A204.1 (cell line): ENCODE data around the gene RAB21.
"Not testable (repeated sequence)": the region's sequence is repeated elsewhere in the genome, so short reads cannot be mapped to it uniquely, and the experiment has no call there.

Source experiments
- FAIRE-seq: peaks from 2 replicates; lab custom pipeline; 2012; peaks lifted over from hg19 to GRCh38; lab: Jason Lieb, UNC

Gene RAB21

DNA sequence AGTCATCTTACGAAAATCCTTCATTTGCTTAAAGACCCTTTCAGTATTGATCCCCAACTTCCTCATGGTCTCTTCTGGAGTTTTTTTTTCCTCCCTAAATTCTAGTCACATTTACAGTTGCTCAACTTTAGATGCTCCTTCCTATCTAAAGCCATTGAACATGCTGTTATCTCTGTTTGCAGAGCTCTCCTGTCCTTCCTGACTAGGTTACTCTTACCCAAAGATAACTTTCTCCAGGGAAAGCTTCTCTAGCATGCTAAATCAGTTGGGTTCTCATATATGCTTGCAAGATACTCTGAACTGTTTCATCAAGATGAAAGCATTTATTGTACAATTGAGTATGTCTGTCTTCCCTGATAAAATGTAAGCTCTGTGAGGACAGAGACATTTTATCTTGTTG is 1.8 kb upstream of the RAB21 start:
- FAIRE-seq, result no peak

DNA sequence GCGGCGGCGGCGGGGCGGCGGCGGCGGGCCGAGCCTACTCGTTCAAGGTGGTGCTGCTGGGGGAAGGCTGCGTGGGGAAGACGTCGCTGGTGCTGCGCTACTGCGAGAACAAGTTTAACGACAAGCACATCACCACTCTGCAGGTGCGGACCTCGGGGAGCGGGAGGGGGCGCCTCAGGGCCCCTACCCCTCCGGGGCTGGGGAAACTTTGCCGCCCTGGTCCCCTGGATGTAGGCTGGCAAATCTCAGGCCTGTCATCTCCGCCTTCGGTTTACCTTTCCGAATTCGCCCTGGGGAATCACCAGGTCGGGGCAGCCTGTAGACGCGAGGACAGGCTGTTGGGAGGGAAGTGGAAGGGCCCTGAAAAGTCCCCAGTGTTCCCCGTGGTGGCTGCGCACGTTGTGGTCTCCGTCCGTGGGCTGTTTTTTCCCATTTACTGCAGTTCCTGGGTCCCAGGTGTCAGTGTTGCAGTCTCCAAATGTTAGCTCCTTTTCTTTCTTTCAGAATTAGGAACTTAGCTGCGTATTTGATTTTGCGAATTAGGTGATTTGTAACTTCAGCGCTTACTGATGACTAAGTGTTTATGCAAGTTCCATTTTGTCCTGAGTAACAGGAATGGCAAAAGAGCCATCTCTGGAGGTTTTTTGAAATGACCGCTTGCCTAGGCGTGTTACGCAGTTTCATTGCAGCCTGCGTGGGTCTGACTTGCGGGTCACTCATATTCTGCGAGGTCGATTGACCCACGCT is 656 bp downstream of the RAB21 start:
- FAIRE-seq, result no peak

DNA sequence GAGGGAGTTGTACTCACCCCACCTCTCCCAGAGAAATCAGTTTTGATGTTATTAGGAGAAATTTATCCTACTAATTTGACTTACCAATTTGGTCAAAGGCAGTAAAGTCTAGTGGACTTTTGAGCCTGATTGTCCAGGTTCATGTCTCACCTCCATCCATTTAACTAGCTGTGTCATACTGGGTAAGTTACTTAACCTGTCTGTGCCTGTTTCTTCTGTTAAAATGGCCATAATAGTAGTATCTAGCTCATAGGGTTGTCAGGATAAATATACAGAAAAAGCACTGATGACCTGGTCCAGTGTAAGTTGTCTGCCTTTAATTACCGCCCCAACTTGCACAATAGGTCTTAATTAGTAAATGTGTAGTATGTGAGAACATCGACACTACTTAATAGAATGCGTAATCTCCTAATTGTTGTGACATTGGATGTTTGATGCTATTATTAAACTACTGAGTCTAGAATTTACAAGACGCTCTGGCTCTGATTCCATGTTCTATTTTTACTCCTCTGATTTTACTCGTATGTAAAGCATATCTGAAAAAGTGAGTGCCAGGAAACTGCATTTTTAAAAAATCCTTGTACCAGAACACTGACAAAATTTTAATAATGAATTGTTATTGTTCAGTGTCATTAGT is 1.5 kb downstream of the RAB21 start:
- no peak for FAIRE-seq

DNA sequence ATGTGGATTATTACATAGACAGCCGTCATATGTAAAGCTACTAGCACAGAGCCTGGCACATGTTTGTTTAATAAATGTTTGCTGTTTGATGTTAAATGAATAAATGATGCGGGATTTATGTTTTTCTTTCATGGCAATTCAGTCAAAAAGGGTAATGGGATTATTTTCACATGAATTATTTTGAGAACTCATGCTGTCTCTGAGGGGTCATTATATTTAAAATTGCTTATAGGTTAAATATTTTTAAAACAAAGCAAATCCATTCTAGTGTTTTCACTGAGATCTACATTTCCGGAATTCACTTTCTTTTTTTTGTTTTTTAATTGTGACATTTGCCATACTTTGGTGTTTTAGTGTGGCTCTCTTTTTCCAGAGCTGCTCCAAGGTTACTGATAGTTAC is 5.3 kb downstream of the RAB21 start:
- FAIRE-seq, result no peak

DNA sequence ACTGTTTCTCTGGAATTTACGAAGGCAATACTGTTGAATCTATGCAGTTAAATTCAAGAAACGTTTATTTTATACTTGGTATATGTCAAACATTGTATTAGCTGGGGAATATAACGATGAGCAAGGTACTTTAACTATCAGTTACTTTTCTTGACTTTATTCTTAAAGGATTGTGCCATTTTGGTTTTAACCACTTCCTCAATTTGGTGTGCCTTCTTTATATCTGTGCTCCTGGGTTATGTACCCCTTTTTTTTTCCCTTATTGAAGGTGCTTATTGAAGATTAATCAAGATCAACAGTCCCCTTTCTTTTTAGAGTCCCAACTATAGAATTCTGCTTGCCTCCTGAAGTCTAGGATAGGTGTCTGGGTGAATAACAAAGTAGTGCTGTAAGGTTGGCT is 5.8 kb downstream of the RAB21 start:
- no peak for FAIRE-seq

DNA sequence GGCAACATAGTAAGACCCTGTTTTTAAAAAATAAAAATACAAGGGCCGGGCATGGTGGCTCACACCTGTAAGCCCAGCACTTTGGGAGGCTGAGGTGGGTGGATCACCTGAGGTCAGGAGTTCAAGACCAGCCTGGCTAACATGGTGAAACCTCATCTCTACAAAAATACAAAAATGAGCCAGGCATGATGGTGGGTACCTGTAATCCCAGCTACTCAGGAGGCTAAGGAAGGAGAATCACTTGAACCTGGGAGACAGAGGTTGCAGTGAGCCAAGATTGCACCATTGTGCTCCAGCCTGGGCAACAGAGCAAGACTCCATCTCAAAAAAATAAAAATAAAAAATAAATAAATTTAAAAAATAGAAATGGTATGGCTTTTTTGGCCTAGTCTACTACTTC is 6.7 kb downstream of the RAB21 start:
- not testable (repeated sequence) for FAIRE-seq

DNA sequence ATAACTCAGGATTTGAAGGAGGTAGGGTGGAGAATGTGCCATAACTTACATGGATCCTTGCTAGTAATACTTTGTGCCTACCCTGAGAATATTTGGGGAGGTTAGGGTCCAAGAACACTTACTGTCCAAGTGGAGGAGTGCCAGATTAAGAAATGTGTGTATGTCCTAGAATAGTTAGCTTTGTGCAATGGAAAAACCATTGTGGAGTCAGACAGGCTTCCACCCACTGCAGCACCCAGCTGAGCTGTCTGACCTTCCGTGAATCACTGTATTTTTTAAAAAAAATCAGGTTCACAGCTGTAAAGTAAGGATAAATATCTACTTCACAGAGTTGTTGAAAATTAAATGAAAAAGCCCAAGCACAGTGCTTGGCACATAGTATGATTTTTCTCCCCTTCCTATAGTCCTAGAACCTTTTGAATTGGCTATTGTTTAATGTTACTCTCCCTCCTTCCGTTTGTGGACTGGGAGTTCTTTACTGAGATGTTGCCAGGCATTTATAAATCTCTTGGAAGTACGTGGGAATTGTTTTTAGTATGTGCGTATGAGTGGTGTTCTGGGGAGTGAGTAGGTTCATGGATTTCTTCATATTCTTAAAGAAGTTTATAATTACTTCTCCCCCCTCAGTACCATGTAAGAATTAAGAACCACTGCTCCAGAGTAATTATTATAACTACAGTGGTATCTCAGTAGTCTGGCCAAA is 9.2 kb downstream of the RAB21 start:
- no peak for FAIRE-seq

DNA sequence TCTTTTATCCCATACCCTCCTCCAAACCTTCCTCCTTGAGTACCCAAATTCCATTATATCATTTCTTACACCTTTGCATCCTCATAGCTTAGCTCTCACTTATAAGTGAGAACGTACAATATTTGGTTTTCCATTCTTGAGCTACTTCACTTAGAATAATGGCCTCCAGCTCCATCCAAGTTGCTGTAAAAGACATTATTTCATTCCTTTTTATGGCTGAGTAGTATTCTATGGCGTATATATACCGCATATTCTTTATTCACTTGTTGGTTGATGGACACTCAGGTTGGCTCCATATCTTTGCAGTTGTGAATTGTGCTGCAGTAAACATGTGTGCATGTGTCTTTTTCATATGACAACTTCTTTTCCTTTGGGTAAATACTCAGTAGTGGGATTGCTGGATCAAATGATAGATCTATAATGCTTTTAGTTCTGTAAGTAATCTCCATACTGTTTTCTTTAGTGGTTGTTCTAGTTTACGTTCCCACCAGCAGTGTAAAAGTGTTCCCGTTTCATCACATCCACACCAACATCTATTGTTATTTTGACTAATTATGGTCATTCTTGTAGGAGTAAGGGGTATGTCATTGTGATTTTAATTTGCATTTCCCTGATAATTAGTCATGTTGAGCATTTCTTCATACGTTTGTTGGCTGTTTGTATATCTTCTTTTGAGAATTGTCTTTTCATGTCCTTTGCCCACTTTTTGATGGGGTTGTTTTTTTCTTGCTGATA is 10.1 kb downstream of the RAB21 start:
- no peak for FAIRE-seq

DNA sequence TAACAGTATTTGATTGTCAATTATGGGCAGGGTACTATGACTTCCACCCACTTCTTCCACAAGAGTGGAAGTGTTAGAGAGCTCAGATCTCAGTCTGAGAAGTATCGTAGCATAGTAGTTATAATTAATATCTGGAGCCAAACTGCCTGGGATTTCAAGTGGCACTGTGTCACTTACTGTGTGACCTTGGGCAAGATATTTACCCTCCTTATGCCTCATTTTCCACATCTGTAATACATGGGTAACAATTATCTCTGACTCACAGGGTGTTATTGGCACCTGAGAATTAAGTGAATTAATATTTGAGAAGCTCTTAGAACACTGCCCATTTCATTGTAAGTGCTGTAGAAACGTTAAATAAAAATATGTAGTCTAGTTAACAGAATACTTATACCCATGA is 11.5 kb downstream of the RAB21 start:
- FAIRE-seq, result no peak

DNA sequence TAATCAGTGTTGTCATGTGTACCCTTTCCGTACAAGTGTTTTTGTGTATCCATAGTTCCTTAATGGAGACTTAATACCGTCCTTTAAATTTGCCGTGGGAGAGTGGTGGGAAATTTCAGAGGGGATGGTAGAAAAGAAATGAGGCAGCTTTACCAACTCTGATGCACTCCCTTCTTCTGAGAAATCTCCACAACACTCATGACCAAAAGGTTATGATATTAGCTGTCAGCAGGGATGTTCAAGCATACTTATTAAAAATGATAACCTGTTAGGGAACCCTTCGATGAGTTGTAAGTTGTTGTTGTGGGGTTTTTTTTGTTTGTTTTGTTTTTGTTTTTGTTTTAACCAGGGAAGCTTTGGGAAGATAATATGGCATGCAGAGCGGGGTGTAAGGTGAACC is 12.5 kb downstream of the RAB21 start:
- no peak for FAIRE-seq

DNA sequence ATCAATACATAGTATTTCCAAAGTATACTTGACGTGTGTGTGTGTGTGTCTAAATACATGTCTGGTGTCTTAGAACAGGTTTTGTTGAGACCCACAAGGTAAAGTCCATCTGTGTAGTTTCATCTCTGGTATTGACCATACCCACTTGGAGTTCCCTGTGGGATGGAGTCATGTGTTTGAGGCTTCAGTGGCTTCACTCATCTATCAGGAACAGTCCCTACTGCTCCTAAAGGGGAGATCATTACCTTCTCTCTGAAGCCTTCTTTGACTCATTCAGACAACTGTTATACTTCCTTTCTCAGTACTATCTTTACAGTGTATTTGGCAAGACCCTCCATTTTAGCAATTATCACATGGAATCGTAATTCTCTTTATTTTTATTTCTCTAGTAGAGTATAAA is 14.2 kb downstream of the RAB21 start:
- no peak for FAIRE-seq

DNA sequence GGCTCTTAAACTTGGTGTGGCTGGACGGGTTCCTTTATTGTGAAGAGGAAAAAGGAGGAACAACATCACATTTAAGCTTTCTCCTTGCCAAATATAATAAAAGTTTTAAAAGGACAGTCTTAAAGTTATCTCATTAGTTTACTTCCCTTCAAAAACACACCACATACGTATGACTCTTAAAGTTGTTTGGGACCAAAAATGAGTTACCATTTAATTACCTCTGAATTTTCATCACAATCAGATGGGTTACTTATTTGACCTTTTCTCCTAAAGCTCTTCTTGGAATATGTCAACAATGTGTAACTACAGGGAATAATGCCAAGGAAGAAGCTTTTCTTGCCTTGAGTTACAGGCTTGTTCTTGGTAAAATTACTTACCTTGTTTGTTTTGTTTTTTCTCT is 16.4 kb downstream of the RAB21 start:
- FAIRE-seq, result no peak

DNA sequence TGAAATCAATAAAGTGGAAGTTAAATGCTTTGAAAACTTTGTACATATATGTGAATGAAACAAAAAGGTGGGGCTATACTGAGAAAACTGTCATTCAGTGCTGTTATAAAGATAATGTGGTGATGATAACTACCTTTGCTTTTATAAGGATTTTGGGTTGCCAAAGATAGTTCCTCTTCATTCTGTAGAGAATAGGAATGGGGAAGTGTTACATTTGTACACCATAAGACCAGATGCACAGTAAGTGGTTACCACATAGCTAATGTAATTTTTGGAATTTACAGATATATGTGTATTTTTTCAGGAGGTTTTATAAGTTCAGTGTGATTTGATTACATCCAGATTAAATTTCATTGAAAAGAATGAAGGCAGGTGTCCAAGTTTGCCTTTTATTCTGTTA is 18.1 kb downstream of the RAB21 start:
- no peak for FAIRE-seq

DNA sequence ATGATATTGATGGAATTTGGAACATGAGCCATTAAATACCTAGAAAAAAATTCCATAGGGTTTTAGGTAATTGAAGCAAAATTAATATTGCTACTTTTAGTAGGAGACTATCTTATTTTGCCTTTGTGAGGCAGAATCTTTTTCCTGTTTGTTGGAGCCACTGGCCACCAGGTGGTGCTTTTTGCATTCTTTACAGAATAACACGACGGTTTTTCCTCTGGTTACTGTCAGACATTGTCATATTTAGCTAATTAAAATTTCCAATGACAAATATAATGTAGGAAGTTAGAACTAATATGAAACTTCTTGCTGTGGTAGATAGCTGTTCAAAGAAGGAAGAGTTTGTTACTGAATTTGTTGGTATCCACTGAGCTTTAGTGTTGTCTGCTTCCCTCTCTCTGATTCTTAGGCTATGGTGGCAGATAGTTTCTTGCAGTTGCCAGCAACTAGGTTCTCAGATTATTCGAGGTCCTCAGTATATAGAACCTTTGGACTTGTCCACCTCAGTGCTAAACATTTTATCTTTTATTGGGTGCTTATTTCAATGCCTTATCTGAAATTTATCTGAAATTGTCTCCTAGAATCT is 25.7 kb downstream of the RAB21 start:
- FAIRE-seq, result peak; percentile 88

DNA sequence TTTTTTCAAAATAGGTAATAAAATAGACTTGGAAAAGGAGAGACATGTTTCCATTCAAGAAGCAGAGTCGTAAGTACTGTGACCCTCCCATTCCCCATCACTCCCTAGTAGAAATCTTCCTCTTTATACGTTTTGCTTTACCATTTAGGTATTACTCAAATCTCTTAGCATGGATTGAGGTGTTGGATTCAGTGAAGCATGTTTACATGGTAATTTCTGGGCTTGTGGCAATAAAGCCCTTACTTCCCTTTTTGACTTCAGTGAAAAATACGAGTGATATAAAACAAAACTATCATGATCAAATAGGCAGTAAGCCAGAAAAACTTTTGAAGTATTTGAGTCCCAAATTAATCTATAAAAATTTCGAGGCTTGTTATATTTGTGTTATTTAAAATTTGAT is 27.4 kb downstream of the RAB21 start:
- FAIRE-seq, result no peak

DNA sequence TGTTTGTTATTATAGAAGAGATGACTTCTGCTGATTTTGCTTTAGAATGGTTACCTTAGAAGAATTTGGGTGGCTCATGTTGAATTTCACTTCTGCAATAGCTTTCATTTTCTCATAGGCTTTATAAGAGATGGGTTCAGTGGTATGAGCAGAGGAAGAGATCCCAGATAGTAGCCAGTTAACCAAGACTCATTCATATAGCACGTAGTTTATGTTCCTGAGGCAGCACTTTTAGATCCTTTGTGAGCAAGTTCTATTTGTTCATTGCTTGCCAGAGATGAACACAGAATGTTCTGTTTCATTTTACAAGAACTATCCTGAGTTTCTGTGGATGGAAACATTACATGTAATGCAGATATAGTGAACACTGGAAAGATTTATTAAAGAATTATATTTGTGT is 32.2 kb downstream of the RAB21 start:
- FAIRE-seq, result no peak

DNA sequence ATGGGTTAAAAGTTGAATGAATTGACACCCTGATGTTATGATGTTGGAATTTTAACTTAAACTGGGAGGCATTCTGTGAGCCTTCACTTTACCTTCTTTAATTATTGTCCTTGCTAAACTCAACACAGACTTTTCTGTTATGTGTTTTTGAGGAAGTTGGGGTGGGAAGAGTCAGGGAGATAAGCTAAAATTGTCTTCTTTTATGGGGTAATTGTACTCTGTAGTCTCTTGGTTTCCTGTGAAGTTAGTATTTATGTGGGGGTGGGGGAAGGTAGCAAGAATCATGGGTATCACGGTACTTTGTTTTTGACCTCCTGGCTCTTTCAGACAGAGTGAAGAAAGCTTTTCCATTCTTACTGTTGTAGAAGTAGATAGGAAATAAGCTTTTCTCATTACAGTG is 32.9 kb downstream of the RAB21 start:
- no peak for FAIRE-seq

DNA sequence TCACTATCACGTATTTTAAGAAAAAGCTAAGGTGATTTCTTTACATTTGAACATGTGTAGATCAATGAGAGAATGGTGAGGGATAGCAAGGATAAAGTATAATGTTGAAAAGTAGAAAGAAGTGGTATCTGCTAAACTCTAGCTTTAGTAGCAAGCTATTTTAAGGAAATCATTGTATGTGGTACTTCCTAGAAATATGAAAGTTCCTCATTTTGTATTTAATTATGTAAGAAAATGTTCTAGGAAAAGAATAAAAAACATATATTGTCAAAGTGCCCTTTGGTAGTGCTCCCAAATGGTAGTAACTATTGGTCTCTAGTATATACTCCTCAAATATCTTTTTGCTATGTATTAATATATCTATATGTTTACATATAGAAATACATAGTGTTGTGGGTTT is 35.7 kb downstream of the RAB21 start:
- no peak for FAIRE-seq

DNA sequence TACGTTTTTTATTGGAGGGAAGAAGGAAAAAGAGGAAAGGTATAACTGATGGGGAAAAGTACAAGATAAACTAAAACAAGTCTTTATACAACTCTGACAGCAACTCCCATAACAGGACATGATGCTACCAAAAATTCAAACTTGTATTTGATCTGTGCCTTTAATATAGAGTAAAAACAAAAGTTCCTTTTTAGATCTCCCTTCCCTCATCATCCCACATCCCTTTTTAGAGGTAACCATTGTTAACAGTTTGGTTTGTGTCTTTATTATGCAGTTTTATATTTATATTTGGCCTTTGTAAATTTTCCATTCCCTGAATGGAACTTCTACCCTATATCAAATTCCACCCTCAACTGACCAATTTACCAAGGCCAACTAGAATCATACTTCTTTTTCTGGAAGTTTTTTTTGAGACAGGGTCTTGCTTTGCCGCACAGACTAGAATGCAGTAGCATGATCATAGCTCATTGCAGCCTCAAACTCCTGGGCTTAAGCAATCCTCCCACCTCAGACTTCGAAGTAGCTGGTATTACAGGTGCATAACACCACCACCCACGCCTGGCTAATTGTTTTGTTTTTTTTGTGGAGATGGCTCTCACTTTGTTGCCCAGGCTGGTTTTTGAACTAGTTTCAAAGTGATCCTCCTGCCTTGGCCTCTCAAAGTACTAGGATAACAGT is 36.9 kb downstream of the RAB21 start:
- FAIRE-seq, result no peak

DNA sequence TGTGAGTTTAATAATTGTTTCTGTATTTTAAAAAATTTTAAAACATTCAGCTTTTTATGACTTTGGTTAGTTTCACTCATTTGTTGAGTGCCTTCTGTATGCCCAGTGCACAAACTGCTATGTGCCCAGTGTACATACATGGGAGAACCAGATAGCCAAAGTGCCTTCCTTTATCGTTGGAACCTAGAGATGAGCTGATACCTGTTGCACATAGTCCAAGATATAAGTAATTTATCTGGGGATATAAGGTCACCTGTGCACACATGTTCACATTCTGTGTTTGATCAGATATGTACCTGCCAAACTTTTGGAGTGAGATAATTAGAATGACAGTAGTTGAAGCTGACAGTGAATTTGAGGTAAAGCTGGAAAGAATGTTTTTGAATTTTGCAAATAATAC is 37.9 kb downstream of the RAB21 start:
- no peak for FAIRE-seq

DNA sequence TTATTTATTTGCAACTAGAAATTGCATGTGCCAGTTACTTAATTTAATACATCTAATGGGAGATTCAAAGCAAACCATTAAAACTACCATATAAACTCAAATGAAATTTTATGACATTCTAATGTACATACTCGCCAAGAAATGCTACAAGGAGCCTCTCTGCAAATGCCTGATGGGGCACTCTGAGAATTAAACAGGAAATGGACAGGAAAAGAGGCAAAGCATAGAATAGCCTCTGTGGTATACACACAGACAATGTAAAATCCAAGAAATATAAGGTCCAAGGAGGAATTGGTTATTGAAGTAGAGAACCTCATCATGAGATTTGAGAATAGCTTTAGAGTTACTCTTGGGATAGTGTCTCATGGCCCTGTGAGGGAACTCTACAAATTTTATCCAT is 41.2 kb downstream of the RAB21 start:
- no peak for FAIRE-seq

DNA sequence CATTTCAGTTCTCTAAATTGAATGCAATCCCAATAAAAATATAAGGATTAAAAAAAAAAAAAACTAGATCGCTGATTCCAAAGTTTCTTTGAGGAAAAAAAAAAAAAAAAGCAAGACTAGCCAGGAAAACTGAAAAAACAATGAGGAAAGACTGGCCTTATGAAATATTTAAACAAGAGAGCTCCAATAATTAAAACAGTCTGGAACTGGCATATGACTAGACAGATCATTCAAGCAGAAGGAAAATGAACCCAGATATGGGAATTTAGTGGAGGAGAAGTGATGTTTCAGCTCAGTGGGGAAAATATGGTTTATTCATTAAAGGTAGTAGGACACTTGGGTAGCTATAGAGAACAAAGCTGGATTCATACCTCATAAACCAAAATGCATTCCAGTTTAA is 42.9 kb downstream of the RAB21 start:
- no peak for FAIRE-seq
